Hematopoietic multipotent progenitor cell treated with erythropoietin and hydrocortisone succinate and interleukin-3 and kit ligand, for 8 days (in vitro differentiated cells): ENCODE results near the gene MVB12B.

Experiments used
- DNase-seq: peaks from one replicate; pipeline ENCODE4 v3.0.0-alpha.2; 2015

Gene MVB12B

GRCh38 chr9:126365780-126366179, 39.2 kb downstream of the MVB12B start:
- DNase-seq: no peak

- no peak for DNase-seq
Observed at GRCh38 chr9:126366366-126367011, 39.9 kb downstream of the MVB12B start.

- DNase-seq: no peak
Observed at GRCh38 chr9:126367139-126367538, 40.5 kb downstream of the MVB12B start.

- no peak for DNase-seq
Observed at GRCh38 chr9:126367616-126368015, 41.0 kb downstream of the MVB12B start.

GRCh38 chr9:126368020-126368419, 41.4 kb downstream of the MVB12B start:
- no peak for DNase-seq

- no peak for DNase-seq
Observed at GRCh38 chr9:126371007-126371870, 44.6 kb downstream of the MVB12B start.

- DNase-seq: no peak
Observed at GRCh38 chr9:126372716-126373115, 46.1 kb downstream of the MVB12B start.

- DNase-seq: no peak
Observed at GRCh38 chr9:126373241-126373640, 46.6 kb downstream of the MVB12B start.

GRCh38 chr9:126374366-126374781, 47.7 kb downstream of the MVB12B start:
- no peak for DNase-seq

- DNase-seq: no peak
Observed at GRCh38 chr9:126375386-126375785, 48.8 kb downstream of the MVB12B start.

GRCh38 chr9:126376311-126377175, 49.9 kb downstream of the MVB12B start:
- no peak for DNase-seq

GRCh38 chr9:126377176-126377509, 50.5 kb downstream of the MVB12B start:
- no peak for DNase-seq

GRCh38 chr9:126377536-126377935, 50.9 kb downstream of the MVB12B start:
- DNase-seq: no peak

- no peak for DNase-seq
Observed at GRCh38 chr9:126378761-126379160, 52.1 kb downstream of the MVB12B start.

GRCh38 chr9:126379661-126380360, 53.2 kb downstream of the MVB12B start:
- no peak for DNase-seq

GRCh38 chr9:126380447-126380846, 53.8 kb downstream of the MVB12B start:
- no peak for DNase-seq

- DNase-seq: no peak
Observed at GRCh38 chr9:126381195-126381594, 54.6 kb downstream of the MVB12B start.

- DNase-seq: no peak
Observed at GRCh38 chr9:126383406-126384046, 56.9 kb downstream of the MVB12B start.

GRCh38 chr9:126384926-126385325, 58.3 kb downstream of the MVB12B start:
- no peak for DNase-seq

GRCh38 chr9:126386088-126386487, 59.5 kb downstream of the MVB12B start:
- DNase-seq: no peak

- no peak for DNase-seq
Observed at GRCh38 chr9:126386776-126387175, 60.1 kb downstream of the MVB12B start.

GRCh38 chr9:126388964-126389708, 62.5 kb downstream of the MVB12B start:
- DNase-seq: no peak
